ENCODE results near the gene RPUSD1. TPM values are rescaled to one million over a fixed set of nuclear protein-coding genes. Genes with fewer than 3 reads are reported as not detected.

RPUSD1 gene
- total RNA-seq, 6 donors from 2014 or later, result 14.5 to 43.0 (median 20.8) TPM

DNA sequence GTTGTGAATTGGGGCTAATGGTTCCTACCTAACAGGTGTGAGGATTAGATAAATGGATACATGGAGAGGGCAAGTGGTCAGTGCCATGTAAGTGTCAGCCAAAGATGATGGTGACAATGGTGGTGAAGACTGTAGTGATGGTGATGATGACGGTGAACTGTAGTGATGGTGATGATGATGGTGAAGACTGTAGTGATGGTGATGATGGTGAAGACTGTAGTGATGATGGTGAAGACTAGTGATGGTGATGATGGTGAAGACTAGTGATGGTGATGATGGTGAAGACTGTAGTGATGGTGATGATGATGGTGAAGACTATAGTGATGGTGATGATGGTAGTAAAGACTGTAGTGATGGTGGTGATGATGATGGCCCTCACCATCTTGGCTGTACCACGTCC, 30.4 kb upstream of the RPUSD1 start:
- peaks cover 0 to 20% (median 3%) of the 10 kb centered on the region in 4 donors for H3K27me3 ChIP-seq
- no peak for ATAC-seq (ENCODE audit: low FRiP score in 2 of 2)
- WGBS, 2 donors, result 64 to 67% methylated on average over 2 of the region's 2 CpGs
- no peak for DNase-seq
- no peaks in the 10 kb centered on the region for H3K36me3 ChIP-seq
- H3K9me3 ChIP-seq, result no peaks in the 10 kb centered on the region
- TF ChIP-seq, protein P1, sequence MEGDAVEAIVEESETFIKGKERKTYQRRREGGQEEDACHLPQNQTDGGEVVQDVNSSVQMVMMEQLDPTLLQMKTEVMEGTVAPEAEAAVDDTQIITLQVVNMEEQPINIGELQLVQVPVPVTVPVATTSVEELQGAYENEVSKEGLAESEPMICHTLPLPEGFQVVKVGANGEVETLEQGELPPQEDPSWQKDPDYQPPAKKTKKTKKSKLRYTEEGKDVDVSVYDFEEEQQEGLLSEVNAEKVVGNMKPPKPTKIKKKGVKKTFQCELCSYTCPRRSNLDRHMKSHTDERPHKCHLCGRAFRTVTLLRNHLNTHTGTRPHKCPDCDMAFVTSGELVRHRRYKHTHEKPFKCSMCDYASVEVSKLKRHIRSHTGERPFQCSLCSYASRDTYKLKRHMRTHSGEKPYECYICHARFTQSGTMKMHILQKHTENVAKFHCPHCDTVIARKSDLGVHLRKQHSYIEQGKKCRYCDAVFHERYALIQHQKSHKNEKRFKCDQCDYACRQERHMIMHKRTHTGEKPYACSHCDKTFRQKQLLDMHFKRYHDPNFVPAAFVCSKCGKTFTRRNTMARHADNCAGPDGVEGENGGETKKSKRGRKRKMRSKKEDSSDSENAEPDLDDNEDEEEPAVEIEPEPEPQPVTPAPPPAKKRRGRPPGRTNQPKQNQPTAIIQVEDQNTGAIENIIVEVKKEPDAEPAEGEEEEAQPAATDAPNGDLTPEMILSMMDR (IDR thresholded peaks at IDR 0.05), result no peak
- no peak for TF ChIP-seq POLR2AphosphoS5 (IDR thresholded peaks at IDR 0.05)
- peaks cover 0 to 10% (median 2%) of the 10 kb centered on the region in 4 donors for H3K4me1 ChIP-seq
- no peak overlapping the region for H3K27ac ChIP-seq
- H3K4me3 ChIP-seq, result no peak overlapping the region

DNA sequence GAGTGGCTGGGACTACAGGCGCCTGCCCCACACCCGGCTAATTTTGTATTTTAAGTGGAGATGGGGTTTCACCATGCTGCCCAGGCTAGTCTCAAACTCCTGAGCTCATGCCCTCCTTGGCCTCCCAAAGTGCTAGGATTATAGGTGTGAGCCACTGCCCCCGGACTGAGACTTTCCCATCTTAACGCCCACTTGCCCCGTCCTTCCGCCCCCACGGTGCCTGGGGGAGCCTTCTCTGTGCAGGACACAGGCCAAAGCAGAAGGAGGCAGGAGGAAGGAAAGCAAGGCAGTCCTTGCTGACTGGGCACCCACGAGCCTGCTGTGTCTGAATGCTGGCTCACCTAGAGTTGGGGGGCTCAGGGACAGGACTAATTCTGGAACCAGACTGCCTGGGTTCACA, 30.0 kb upstream of the RPUSD1 start:
- Histone ChIP-seq H3K27ac (no peak overlapping the region), H3K9me3 (no peaks in the 10 kb centered on the region), H3K36me3 (no peaks in the 10 kb centered on the region), H3K27me3 (peaks cover 0 to 24% (median 6%) of the 10 kb centered on the region in 4 donors), H3K4me3 (no peak overlapping the region), H3K4me1 (peaks cover 0 to 15% (median 4%) of the 10 kb centered on the region in 4 donors)
- no peak for DNase-seq
- no peak for ATAC-seq (ENCODE audit: low FRiP score in 2 of 2)
- no peak for TF ChIP-seq EP300 (IDR thresholded peaks at IDR 0.05)
- no peak for TF ChIP-seq POLR2A (IDR thresholded peaks at IDR 0.05)
- TF ChIP-seq, protein P1 (IDR thresholded peaks at IDR 0.05), result no peak
- TF ChIP-seq POLR2AphosphoS5 (IDR thresholded peaks at IDR 0.05), result no peak
- 83 to 87% methylated on average over 8 of the region's 8 CpGs for WGBS, 2 donors

DNA sequence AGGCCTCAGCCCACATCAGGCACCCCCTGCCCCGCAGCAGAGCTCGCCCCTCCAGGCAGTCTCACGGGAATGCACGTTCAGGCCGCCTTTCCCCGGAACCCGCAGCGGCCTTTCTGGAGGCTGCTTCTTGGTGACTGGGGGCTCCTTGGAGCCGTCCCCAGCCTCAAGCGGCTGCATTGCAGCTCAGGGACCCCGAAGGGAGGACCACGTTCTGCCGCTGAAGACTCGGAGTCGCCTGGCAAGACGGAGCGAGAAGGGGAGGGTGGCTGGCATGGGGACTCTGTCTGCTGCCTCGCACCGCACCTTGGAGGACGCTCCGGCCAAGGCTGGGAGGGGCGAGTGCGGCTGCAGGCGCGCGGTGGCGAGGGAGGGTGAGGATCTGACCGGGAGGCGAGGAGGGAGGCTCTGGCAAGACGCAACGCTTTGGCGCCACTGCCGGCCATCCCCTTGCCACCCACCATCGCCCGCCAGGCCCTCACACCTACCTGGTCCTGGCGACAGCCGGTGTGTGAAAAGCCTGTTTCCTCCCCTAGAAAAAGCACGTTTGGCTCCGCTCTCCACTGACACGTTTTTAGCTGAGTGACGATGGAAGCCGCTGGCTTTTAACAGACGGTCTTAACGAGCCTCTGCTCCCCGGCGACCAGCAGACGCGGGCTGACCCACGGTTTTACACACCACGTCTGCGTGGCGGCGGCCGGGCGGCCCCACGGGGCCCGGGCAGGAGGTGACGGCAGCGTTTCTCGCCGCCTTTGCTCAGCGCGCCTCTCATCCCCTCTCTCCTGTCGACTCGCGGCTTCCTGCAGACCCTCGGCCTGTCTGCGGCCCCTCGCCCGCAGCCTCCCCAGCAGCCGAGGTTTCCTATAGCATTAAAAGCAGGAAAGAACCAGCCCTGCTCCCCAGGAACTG, 29.1 kb upstream of the RPUSD1 start:
- TF ChIP-seq EP300 (IDR thresholded peaks at IDR 0.05) (no peak), POLR2A (IDR thresholded peaks at IDR 0.05) (no peak), POLR2AphosphoS5 (IDR thresholded peaks at IDR 0.05) (no peak)
- TF ChIP-seq, protein P1 (IDR thresholded peaks at IDR 0.05), result no peak
- WGBS, 2 donors, result 36 to 79% methylated on average over 49 to 70 of the region's 71 CpGs

DNA sequence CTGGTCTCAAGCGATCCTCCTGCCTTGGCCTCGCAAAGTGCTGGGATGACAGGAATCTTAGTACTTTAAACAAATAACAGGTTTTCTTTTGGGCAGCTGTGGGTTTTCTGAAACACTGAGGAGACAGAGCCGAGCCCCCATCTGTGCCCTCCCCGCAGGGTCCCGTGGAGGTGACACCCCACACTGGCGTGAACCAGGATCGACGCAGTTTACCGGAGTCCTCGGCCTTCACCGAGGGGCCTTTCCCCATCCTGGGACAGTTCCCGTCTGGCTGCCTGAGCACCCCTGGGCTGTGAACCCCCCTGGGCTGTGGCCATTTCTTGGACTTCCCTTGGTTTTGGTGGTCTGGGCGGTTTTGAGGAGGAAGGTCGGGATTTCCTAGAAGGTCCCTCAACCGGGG, 27.7 kb upstream of the RPUSD1 start:
- peaks cover 0 to 3% (median 0%) of the 10 kb centered on the region in 4 donors for H3K9me3 ChIP-seq
- TF ChIP-seq EP300 (IDR thresholded peaks at IDR 0.05), result no peak
- no peak for TF ChIP-seq POLR2AphosphoS5 (IDR thresholded peaks at IDR 0.05)
- no peak for TF ChIP-seq POLR2A (IDR thresholded peaks at IDR 0.05)
- TF ChIP-seq, protein P1 (IDR thresholded peaks at IDR 0.05), result no peak
- 83 to 87% methylated on average over 3 to 15 of the region's 15 CpGs for WGBS, 2 donors
- peak in 1 of 2 donors; percentile 35 for ATAC-seq (ENCODE audit: low FRiP score in 2 of 2)
- H3K4me3 ChIP-seq, result no peak overlapping the region
- no peaks in the 10 kb centered on the region for H3K36me3 ChIP-seq
- peak in 1 of 2 donors; percentile 51 for DNase-seq
- peaks cover 0 to 27% (median 7%) of the 10 kb centered on the region in 4 donors for H3K27me3 ChIP-seq
- no peak overlapping the region for H3K27ac ChIP-seq
- H3K4me1 ChIP-seq, result peaks cover 0 to 17% (median 5%) of the 10 kb centered on the region in 4 donors

More for the DNA sequence above, 29.1 kb upstream of the RPUSD1 start:
- Histone ChIP-seq H3K27me3 (peaks cover 0 to 27% (median 7%) of the 10 kb centered on the region in 4 donors), H3K27ac (no peak overlapping the region), H3K4me1 (peaks cover 0 to 17% (median 5%) of the 10 kb centered on the region in 4 donors), H3K36me3 (no peaks in the 10 kb centered on the region), H3K9me3 (peaks cover 0 to 2% (median 0%) of the 10 kb centered on the region in 4 donors), H3K4me3 (no peak overlapping the region)
- no peak for ATAC-seq (ENCODE audit: low FRiP score in 2 of 2)
- DNase-seq, result peak in 1 of 2 donors; percentile 81

Measured in upper lobe of left lung (tissue), 6 donors.